Thymus (tissue), 11 donors: ENCODE measurements around the gene PSTK. TPM values are rescaled to one million over a fixed set of nuclear protein-coding genes. Genes with fewer than 3 reads are reported as not detected.

Experiments used
- DNase-seq, 9 donors: peaks; one replicate each; pipeline ENCODE4 v3.0.0-alpha.2; 2013; ENCODE audit warnings: low spot score in 9 of 9, low read depth in 6 of 9, missing footprints in 1 of 9
- H3K27ac ChIP-seq, 2 donors: one replicate each; pipeline ENCODE4 v1.5.1; 2013; ENCODE audit warnings: control low read depth in 1 of 2, low read depth in 1 of 2, low read length in 1 of 2, mild to moderate bottlenecking in 1 of 2, moderate library complexity in 1 of 2
- H3K27me3 ChIP-seq, 2 donors: one replicate each; pipeline ENCODE4 v1.5.1; 2013; ENCODE audit warnings: low read length in 1 of 2; ENCODE audit not compliant: control insufficient read depth in 2 of 2, insufficient read depth in 1 of 2
- H3K36me3 ChIP-seq, 2 donors: one replicate each; pipeline ENCODE4 v1.5.1; 2013; ENCODE audit warnings: low read length in 1 of 2, mild to moderate bottlenecking in 1 of 2, moderate library complexity in 1 of 2; ENCODE audit not compliant: control insufficient read depth in 2 of 2, insufficient read depth in 2 of 2
- H3K4me1 ChIP-seq, 2 donors: one replicate each; pipeline ENCODE4 v1.5.1; 2013; ENCODE audit warnings: low read length in 2 of 2; ENCODE audit not compliant: control insufficient read depth in 2 of 2, insufficient read depth in 2 of 2
- H3K4me3 ChIP-seq, 2 donors: one replicate each; pipeline ENCODE4 v1.5.1; 2013; ENCODE audit warnings: low read length in 2 of 2, control low read depth in 1 of 2, mild to moderate bottlenecking in 1 of 2
- H3K9me3 ChIP-seq, 2 donors: one replicate each; pipeline ENCODE4 v1.5.1; 2013; ENCODE audit warnings: low read length in 1 of 2, mild to moderate bottlenecking in 1 of 2; ENCODE audit not compliant: control insufficient read depth in 2 of 2, insufficient read depth in 1 of 2
- WGBS: extraction: QIAGEN DNeasy Blood & Tissue Kit; methylation state at CpG from one replicate; pipeline ENCODE4 v1.1.7; 2013; 5-methylcytosine and 5-hydroxymethylcytosine counted together
- polyA plus RNA-seq: library from polyadenylated mRNA; stranded (reverse); fragments of 200-250 nt; gene quantifications from one replicate; pipeline ENCODE4 v1.2.3, GENCODE V29; 2013
- total RNA-seq: library from RNA; stranded (reverse); fragments of 120-200 nt; gene quantifications from one replicate; pipeline ENCODE4 v1.2.4, GENCODE V29; 2013
- donor health status: healthy.

PSTK gene
- total and polyA plus RNA-seq, 2 donors, result 4.8 to 5.0 TPM

GRCh38 chr10:123011987-123012386 lies 31.8 kb downstream of the PSTK start:
- Histone ChIP-seq H3K9me3 (peaks cover 0 to 4% of the 10 kb centered on the region in 2 donors), H3K36me3 (no peaks in the 10 kb centered on the region), H3K27me3 (no peaks in the 10 kb centered on the region), H3K4me3 (no peak overlapping the region), H3K4me1 (peaks cover 9 to 10% of the 10 kb centered on the region in 2 donors), H3K27ac (no peak overlapping the region)
- WGBS, result 98% methylated on average over 3 of the region's 3 CpGs
- DNase-seq, result no peak

DNA sequence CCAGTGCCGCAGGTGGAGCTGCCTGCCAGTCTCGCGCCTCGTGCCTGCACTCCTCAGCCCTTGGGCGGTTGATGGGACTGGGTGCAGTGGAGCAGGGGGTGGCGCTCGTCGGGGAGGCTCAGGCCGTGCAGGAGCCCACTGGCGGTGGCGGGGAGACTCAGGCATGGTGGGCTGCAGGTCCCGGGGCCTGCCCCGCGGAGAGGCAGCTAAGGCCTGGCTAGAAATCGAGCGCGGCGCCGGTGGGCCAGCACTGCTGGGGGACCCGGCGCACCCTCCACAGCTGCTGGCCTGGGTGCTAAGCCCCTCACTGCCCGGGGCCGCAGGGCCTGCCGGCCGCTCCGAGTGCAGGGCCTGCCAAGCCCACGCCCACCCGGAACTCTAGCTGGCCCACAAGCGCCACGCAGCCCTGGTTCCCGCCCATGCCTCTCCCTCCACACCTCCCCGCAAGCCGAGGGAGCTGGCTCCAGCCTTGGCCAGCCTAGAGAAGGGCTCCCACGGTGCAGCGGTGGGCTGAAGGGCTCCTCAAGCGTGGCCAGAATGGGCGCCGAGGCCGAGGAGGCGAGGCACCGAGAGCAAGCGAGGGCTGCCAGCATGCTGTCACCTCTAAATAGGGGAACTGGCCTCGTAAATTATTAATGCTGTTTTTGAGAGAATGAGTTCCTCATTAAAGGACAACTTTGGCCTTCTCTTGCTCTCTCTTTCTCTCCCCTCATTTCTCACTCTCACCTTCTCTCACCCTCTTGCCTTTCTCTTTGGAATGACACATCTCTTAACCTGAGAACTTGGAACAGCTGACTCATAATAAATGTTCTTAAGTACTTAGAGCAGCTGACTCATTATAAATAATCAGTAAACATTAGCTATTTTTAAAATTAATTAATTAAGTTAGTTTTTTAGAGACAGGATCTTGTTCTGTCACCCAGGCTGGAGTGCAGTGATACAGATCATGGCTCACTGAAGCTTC lies 33.5 kb downstream of the PSTK start:
- H3K4me1 ChIP-seq, result peaks cover 5 to 8% of the 10 kb centered on the region in 2 donors
- no peak overlapping the region for H3K27ac ChIP-seq
- no peak overlapping the region for H3K4me3 ChIP-seq
- no peaks in the 10 kb centered on the region for H3K36me3 ChIP-seq
- DNase-seq, result no peak
- H3K27me3 ChIP-seq, result no peaks in the 10 kb centered on the region
- no peaks in the 10 kb centered on the region for H3K9me3 ChIP-seq
- WGBS, result 95% methylated on average over 43 of the region's 43 CpGs

DNA sequence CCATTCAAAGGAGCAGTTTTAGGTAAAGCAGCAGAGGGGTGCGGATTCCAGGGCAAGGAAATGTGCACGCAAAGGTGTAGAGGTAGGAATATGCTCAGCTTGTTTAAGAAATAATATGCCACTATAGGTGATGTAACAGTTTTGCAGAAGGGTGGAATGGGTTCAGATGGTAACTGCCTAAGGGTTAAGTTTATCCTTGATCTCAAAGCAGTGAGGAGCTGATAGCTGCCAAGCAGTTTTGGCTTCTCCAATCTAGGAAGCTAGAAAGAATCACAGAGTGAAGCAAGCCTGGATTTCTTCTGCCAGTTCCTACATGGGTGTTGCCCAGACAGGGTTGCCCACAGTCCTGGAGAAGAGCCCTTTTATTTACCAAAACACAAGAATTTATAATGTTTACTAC lies 34.6 kb downstream of the PSTK start:
- H3K4me1 ChIP-seq, result peaks cover 0 to under 1% of the 10 kb centered on the region in 2 donors
- no peak overlapping the region for H3K27ac ChIP-seq
- DNase-seq, result no peak
- no peaks in the 10 kb centered on the region for H3K9me3 ChIP-seq
- no peak overlapping the region for H3K4me3 ChIP-seq
- over 99% methylated on average over 2 of the region's 2 CpGs for WGBS
- no peaks in the 10 kb centered on the region for H3K36me3 ChIP-seq
- H3K27me3 ChIP-seq, result no peaks in the 10 kb centered on the region

GRCh38 chr10:123016228-123016627 lies 36.0 kb downstream of the PSTK start:
- 98% methylated on average over 4 of the region's 4 CpGs for WGBS
- no peaks in the 10 kb centered on the region for H3K27me3 ChIP-seq
- no peak overlapping the region for H3K27ac ChIP-seq
- no peaks in the 10 kb centered on the region for H3K36me3 ChIP-seq
- H3K4me1 ChIP-seq, result no peaks in the 10 kb centered on the region
- no peaks in the 10 kb centered on the region for H3K9me3 ChIP-seq
- no peak overlapping the region for H3K4me3 ChIP-seq
- DNase-seq, result no peak

DNA sequence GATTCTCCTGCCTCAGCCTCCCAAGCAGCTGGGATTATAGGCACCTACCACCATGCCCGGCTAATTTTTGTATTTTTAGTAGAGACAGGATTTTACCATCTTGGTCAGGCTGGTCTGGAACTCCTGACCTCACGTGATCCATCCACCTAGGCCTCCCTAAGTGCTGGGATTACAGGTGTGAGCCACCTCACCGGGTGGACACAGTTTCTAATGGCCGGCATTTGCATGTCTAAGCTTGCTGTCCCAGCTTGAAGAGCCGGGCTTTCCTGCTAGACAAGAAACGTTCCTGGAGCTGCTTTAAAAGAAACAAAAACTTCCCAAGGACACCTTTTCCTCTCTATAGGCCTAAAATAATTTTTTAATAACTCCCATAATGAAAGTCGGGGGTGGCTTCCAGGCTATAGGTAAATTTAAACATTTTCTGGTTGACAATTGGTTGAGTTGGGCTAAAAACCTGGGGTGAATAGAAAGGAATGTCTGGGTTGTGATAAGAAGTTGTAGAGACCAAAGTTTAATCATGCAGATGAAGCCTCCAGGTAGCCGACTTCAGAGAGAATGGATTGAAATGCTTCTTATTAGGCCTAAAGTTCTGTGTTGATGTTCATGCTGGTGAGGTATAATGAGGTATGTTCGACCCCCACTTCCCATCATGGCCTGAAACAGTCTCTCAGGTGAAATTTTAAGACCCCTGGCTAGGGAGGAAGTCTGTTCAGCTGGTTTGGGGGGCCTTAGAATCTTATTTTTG lies 37.4 kb downstream of the PSTK start:
- Histone ChIP-seq H3K27ac (no peak overlapping the region), H3K36me3 (no peaks in the 10 kb centered on the region), H3K27me3 (no peaks in the 10 kb centered on the region), H3K9me3 (no peaks in the 10 kb centered on the region), H3K4me3 (no peak overlapping the region), H3K4me1 (no peaks in the 10 kb centered on the region)
- DNase-seq, result no peak
- 90% methylated on average over 9 of the region's 9 CpGs for WGBS

DNA sequence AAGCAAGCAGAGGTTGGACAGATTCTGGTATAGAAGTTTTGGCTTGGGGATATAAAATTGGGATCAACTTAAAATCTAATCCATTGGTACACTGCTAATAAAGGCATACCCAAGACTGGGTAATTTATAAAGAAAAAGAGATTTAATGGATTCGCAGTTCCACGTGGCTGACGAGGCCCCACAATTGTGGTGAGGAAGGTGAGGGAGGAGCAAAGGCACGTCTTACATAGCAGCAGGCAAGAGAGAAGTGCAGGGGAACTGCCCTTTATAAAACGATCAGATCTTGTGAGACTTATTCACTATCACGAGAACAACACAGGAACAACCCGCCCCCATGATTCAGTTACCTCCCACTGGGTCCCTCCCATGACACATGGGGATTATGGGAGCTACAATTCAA lies 38.3 kb downstream of the PSTK start:
- Histone ChIP-seq H3K27me3 (no peaks in the 10 kb centered on the region), H3K9me3 (no peaks in the 10 kb centered on the region), H3K36me3 (no peaks in the 10 kb centered on the region), H3K4me1 (no peaks in the 10 kb centered on the region), H3K27ac (no peak overlapping the region), H3K4me3 (no peak overlapping the region)
- WGBS, result 98% methylated on average over 7 of the region's 7 CpGs
- no peak for DNase-seq

- H3K9me3 ChIP-seq, result no peaks in the 10 kb centered on the region
- H3K4me3 ChIP-seq, result no peak overlapping the region
- 81% methylated on average over 3 of the region's 3 CpGs for WGBS
- no peak for DNase-seq
- H3K27me3 ChIP-seq, result no peaks in the 10 kb centered on the region
- H3K4me1 ChIP-seq, result no peaks in the 10 kb centered on the region
- no peak overlapping the region for H3K27ac ChIP-seq
- H3K36me3 ChIP-seq, result no peaks in the 10 kb centered on the region
Observed at GRCh38 chr10:123019264-123019663, 39.1 kb downstream of the PSTK start.

GRCh38 chr10:123019941-123020703 lies 39.9 kb downstream of the PSTK start:
- no peaks in the 10 kb centered on the region for H3K4me1 ChIP-seq
- H3K27me3 ChIP-seq, result no peaks in the 10 kb centered on the region
- H3K9me3 ChIP-seq, result no peaks in the 10 kb centered on the region
- 98% methylated on average over 1 of the region's 1 CpG for WGBS
- no peak overlapping the region for H3K4me3 ChIP-seq
- DNase-seq, result no peak
- H3K27ac ChIP-seq, result no peak overlapping the region
- no peaks in the 10 kb centered on the region for H3K36me3 ChIP-seq
